Measurements from ENCODE around the gene LBX1.

Gene LBX1

GRCh38 chr10:101188942-101189341 is 40.3 kb downstream of the LBX1 start:
- no peak for DNase-seq (ENCODE audit: low spot score)
- no peak for TF ChIP-seq CTCF (IDR thresholded peaks at IDR 0.05; ENCODE audit: extremely low read depth, insufficient read depth, missing control alignments)
- in situ Hi-C loops (cut with MboI; ENCODE audit: low pct_unique_long_range_greater_than_20kb, low sequenced_read_pairs, unreplicated experiment): no loop called here

GRCh38 chr10:101183458-101184183 is 45.6 kb downstream of the LBX1 start:
- no peak for TF ChIP-seq CTCF (IDR thresholded peaks at IDR 0.05; ENCODE audit: extremely low read depth, insufficient read depth, missing control alignments)
- in situ Hi-C loops (cut with MboI; ENCODE audit: low pct_unique_long_range_greater_than_20kb, low sequenced_read_pairs, unreplicated experiment): no loop called here
- DNase-seq (ENCODE audit: low spot score): no peak

- no peak for TF ChIP-seq CTCF (IDR thresholded peaks at IDR 0.05; ENCODE audit: extremely low read depth, insufficient read depth, missing control alignments)
- no peak for DNase-seq (ENCODE audit: low spot score)
- in situ Hi-C loops (cut with MboI; ENCODE audit: low pct_unique_long_range_greater_than_20kb, low sequenced_read_pairs, unreplicated experiment): no loop called here
These were observed 46.3 kb downstream of the LBX1 start for GRCh38 chr10:101182936-101183335.
